GM23248 (cell line): ENCODE data around the gene WDR75.

Source experiments
- EZH2 ChIP-seq: fragments of 200-600 bp; sonication (generic); IDR thresholded peaks from 2 replicates; pipeline ENCODE4 v1.6.1; 2018; ENCODE audit warnings: antibody characterized with exemption, mild to moderate bottlenecking; ENCODE audit not compliant: insufficient read depth, poor library complexity, severe bottlenecking
- EZH2phosphoT487 ChIP-seq: fragments of 200-600 bp; sonication (generic); IDR thresholded peaks from 2 replicates; pipeline ENCODE4 v1.6.1; 2018; ENCODE audit warnings: antibody characterized with exemption, moderate library complexity, mild to moderate bottlenecking, low read depth; ENCODE audit not compliant: insufficient read depth

GRCh38 chr2:189465076-189465475 is 23.8 kb downstream of the WDR75 start:
- TF ChIP-seq EZH2 = no peak
- TF ChIP-seq EZH2phosphoT487 = no peak
